ENCODE measurements around the gene ACAD10.
A peak's percentile ranks its signal among the peaks of the same experiment; 100 is the strongest.
"Not testable (repeated sequence)": the region's sequence is repeated elsewhere in the genome, so short reads cannot be mapped to it uniquely, and the experiment has no call there.

The ACAD10 gene

DNA sequence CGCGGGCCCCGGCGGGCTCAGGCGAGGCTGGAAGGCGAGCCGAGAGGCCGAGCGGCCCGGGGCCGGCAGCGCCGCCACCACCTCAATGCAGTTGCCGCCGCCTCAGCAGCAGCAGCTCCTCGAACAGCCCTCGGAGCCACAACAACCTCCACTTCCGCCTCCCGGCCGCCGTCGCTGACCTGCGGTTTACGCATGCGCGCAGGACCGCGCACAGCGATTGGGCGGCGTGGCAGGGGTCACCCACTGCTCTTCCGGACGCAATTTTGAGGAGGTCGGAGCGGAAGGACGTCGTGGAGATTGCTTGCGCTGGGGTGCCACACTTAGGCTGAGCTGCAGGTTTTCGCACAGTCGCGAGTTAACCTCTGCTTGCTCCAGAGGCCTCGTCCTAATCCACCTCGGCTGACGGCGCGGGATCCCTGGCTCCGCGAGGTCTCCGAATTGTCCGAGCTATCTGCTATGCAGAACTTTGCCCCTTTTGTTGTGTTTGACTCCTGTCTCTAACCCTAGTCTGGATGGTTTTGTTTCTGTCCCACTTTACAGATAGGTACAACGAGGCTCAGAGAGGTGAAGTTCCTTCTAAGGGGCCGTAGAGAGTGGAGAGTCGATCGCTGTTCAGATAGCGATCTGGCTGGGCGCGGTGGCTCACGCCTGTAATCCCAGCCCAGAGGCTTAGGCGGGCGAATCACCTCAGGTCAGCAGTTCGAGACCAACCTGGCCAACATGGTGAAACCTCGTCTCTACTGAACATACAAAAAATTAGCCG lies at the start of gene ACAD10, which contains the start of gene BRAP:
Gene ACAD10 (plus strand): TSS at position 243 of the 763 bp plus-strand sequence. CDS start 6,657 bp downstream, outside the sequence.
Gene BRAP (minus strand): TSS at position 146 of the 763 bp plus-strand sequence. CDS start 164 bp downstream, outside the sequence.
- FAIRE-seq (no peak), DNase-seq (ENCODE audit: low spot score) (peak; percentile 84)

DNA sequence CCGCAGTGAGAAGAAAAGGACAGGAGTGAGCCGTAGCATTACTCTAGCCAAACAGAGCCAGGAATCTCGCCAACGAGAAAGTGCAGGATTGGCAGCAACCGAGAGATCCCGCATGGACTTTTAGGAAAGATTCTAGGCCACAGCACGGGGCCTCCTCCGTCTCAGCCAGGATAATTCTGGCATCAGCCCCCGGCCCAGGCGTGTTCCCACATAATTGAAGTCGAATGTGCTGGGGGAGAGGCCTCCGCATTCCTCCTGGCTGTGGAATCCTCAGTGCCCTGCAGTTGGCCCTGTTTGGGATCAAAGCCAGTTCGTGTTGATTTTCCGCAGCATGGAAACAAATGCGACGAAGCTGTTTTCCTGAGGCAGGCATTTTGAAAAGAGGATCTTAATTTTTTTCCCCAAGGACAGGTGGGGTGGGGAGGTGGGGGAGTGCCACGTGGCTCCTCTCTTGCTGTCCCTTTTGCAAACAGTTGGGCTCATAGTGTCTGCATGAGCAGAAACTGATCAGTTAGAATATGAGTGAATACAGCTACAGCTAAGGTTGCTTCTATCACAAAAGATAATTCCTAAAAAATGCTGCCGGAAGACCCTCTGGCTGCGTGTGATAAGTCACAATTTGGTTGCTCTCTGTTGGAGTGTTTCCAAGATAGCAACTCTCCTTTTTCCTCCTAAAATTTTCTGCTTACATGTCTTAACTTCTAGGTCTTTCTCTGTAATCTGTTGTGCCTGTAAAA lies 49.5 kb upstream of the ACAD10 start:
- DNase-seq (ENCODE audit: low spot score) (no peak), FAIRE-seq (no peak)

DNA sequence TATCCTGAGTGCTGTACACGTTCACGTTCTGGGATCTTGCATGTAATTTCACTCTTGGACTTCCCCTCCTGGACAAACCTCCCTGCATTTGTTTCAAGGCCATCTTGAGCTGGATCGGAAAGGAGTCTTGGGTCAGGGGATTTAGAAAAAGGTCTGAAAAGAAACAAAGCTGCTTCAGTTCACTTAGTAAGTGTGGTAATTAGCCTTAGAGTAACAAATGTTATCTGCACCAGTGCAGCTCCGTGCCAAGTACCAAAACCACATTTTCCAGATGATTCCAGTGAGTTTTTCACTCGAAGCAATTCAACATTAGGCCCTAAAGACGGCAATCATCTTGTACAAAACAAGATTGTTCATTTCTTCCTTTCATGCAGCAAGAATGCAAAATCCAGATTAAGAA lies 47.3 kb upstream of the ACAD10 start:
- DNase-seq (ENCODE audit: low spot score) (no peak), FAIRE-seq (no peak)

DNA sequence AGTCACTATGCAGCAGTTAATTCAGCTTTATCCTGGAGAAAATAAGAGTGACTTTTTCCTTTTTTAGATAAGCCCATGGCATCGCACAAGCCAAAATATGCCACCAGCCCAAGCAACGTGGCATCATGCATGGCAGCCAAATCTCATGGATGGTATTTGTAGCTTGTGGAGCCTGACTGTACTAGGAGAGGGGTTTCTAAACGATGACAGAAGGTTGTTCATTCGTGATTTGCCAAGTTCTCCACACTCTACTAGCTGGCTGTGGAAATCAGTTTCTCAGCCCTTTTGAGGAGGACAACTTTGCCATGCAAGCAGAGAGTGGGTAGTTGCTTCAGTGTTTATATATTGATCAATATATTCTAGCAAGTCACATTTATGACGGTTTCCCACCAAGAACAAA lies 45.3 kb upstream of the ACAD10 start:
- DNase-seq (ENCODE audit: low spot score) (no peak), FAIRE-seq (no peak)

DNA sequence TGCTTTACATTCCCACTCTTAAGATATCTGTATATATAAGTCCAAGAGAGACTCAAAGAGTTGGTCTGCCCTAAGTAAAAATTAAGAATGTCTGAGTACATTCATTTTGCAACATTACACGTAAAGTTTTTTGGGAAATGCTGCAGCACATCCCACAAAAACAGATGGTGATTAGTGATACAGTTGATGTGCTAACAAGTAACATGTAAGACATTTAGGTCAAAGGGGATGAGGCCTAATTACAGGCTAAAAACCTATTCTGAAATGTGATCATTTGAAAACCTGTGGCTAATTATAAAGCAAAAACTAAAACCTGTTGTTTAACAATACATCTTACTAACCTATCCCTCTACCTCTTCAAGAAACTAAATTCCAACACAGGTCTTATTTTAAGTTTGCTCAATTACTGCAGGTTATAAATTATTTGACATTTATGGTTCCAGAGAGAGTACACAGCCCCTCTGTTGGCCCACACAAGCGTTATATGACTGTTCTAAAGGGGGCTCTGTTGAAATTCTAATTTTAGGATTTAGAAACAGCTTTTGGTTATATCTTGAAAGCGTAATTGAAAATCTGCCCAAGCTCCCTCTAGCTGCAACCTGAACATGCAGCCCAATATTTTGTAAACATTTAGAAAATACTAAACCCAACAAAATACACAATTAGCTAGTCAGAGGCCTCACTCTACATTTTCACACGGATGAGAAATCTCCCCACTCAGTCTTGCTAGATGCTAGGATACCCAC lies 43.0 kb upstream of the ACAD10 start:
- FAIRE-seq (no peak), DNase-seq (ENCODE audit: low spot score) (no peak)

DNA sequence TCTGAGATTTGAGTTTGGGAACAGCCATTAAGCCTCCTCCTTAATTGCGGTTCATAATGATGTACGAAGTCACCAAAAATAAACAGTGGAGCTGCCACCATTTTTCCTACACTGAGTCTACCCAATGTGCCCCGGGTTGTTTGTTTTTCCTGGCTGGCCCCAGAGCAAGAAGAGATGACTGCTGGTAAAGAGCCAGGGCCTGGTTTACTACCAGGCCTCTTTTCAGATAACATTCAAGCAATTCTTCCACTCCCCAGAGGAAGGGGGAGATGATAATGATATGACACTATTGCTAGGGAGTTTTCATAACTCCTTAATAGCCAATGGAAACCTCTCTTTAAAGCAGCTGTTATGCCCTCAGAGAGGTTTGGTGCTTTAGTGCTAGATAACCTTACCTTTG lies 42.4 kb upstream of the ACAD10 start:
- FAIRE-seq (no peak), DNase-seq (ENCODE audit: low spot score) (no peak)

DNA sequence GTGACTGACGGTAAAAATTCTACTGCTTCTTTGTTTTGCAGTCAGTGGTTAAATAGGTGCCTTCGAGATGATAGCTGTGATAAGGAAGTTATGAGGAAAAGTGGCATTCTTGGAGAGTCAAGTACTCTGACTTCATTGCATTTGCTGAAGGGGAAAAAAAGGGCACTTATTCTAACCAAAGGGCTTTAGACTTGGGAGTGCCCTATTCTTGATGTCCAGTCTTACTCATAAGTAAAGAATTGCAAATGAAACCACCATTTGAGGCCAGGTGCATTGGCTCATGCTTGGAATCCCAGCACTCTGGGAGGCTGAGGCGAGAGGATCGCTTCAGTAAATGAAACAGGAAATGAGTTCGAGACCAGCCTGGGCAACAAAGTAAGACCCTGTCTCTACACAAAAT lies 40.4 kb upstream of the ACAD10 start:
- FAIRE-seq (no peak), DNase-seq (ENCODE audit: low spot score) (peak; percentile 55)

DNA sequence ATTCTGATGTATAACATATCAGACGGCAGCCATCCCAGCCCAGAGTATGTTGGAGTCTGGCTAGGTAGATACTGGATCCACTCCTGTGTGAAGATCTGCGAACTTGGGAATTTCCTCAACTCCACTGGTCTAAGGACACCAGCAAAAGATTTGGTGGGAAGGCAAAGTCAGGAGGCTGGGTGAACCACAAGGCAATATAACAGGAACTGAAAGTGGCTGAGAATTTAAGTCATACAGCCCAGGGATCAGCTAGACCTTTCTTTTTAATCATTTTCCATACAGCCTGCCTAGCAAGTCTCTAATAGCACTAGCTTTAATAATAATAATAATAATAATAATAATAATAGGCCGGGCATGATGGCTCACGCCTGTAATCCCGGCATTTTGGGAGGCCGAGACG lies 34.9 kb upstream of the ACAD10 start:
- FAIRE-seq, result no peak
- DNase-seq (ENCODE audit: low spot score), result no peak

DNA sequence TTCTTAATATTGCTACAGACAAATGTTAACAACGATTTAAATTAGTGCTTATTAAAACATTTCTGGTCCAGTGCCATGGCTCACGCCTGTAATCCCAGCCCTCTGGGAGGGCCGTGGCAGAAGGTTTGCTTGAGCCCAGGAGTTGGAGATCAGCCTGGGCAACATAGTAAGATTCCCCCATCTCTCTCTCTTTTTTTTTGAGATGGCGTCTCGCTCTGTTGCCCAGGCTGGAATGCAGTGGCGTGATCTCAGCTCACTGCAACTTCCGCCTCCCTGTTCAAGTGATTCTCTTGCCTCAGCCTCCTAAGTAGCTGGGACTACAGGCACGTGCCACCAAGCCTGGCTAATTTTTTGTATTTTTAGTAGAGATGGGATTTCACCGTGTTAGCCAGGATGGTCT lies 33.3 kb upstream of the ACAD10 start:
- FAIRE-seq; DNase-seq (ENCODE audit: low spot score): not testable (repeated sequence)

DNA sequence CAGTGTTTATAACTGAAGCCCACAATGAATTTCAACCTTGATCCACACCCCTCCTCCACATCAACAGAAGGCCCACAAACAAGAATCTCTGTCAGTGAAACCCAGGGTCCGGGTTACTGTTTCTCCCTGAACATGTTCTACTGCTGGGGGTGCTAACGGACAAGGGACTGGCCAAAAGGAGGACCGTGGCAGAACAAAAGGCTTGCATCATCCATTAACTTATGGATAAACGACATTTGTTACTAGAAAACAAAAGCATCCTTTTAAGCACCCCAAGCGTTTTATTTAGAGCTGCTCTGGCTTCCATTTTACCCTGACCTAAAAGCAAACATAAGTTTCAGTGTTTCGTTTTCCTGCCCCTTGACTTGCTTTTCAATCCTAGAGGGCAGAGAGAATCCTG lies 32.3 kb upstream of the ACAD10 start:
- no peak for FAIRE-seq
- no peak for DNase-seq (ENCODE audit: low spot score)

DNA sequence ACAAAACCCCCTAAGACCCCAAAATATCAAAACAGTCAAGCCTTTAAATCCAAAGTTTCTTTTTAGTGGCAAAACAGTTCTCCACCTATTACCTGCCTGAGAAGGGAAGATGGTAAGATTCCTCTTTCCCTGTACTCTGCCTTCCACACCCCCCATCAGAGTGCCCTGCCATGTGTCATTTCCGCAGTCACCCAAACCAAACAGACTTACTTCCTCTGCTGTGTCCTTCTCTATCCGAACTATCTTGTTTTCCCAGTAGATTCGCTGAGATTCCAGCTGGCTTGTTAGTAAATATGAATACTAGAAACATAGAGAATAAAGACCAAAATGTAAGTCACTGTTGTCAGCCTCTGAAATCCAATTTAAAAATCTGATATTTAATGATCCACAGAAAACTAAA lies 30.5 kb upstream of the ACAD10 start:
- FAIRE-seq, result no peak
- DNase-seq (ENCODE audit: low spot score), result no peak

DNA sequence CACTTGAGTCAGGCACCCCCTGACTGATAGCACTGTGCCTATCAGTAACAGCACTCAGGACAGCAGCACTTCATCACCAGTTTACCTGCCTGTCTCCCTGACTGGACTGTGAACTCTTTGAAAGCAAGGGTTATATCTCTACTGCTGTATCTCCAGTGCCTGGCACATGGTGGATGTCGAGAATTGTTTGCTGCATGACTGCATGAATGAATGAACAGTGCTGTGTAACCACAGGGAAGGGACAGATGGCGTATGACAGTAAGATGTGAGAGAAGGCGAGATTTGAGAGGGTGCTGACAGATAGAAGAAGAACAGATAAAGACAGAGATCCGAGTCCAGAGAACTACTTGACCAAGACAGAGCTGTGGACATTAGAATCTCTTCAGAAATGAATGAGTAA lies 29.8 kb upstream of the ACAD10 start:
- FAIRE-seq, result no peak

DNA sequence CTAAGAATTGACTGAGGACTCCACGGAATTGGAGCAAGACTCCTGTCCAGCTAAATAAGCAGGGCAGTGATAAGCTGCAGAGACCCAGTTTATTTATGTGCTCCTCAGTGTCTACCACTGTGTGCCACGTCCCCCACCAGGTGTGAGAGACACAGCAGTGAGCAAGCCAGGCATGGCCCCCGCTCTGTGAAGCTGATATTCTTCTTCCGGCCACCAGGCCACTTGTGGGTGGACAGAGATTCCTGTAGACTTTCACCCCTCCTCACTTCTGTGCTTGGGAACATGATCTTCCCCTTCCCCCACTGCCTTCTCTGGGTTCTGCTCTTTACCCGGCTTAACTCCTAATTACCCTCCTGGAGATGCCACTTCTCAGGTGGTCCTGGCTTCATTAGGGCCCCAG lies 21.4 kb upstream of the ACAD10 start:
- DNase-seq (ENCODE audit: low spot score), result no peak
- no peak for FAIRE-seq

More for the DNA sequence above, 29.8 kb upstream of the ACAD10 start:
- DNase-seq (ENCODE audit: low spot score), result no peak

DNA sequence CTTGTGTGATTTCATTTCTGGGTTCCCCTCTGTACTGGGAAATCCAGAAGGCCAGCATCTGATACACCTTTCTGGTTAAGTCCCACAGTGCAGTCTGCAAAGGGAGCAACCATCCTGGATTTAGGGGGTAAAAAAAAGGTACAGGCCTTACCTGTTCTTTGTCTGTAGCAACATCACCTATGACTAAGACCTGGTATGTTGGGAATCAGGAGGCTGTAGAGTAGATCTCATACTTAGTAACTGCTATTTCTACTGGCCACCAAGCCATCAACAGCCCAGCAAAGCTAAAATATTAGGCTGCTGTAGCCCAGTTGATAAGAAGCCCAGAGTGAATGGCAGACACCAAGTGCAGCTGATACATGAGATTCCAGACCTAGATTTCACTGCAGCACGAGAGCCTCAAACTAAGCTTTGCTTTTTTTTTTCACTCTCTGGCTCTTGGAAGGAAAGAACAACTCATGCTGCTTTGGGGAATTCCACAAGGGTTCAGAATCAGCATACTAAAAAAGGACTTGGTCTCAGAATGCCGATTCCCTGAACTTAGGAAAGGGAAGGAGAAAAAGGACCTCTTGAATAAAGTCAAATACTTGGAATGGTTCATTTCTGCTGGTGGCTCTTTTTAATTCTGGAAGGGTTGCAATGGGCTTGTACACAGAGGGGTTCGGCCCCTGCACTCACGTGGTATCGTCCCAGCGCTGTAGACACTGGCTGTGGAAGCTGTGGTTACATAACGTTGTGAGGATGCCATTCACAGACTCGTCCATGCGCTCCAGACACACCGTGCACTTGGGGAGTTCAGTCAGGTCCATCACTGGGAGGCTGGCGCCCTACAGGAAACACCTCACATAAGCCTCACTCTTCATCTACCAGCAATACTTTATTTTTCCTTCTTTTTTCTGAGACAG lies 20.6 kb upstream of the ACAD10 start:
- FAIRE-seq (no peak), DNase-seq (ENCODE audit: low spot score) (no peak)

DNA sequence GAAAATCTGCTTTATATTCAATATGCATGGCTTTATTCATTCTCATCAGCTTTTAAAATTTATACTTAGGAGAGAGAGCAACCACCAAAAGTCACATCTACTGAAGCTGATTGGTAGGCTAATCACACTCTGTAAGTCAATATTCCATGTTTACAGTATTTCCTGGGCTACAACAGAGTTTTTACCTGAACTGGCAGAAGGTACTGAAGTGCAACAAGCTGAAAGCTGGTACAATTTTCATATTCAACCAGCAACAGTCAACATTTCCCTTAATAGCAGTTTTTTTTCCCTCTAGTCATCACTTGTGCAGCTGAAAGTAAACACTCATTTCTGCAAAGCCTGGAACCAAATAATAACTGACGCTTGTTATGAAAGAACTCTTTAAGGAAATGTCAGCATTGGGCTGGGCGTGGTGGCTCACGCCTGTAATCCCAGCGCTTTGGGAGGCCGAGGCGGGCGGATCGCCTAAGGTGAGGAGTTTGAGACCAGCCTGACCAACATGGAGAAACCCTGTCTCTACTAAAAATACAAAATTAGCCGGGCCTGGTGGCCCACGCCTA lies 13.0 kb upstream of the ACAD10 start:
- FAIRE-seq (no peak), DNase-seq (ENCODE audit: low spot score) (no peak)

DNA sequence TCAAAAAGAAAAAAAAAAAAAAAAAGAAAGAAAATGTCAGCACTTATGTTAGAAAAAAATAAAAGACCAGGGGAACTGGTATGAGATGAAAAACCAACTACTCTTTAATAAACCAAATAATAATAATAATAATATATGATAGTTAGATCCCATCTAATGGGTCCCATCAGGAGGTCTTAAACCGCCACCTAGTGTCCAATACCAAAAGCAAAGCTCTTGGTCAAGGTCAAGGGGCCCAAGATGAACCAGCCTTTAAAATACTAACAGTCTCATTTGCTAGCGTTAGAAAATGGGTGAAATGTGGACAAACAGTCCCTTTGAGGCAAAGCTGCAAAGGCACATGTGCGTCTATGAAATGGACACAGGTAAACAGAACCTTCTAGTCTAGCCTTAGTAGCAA lies 12.3 kb upstream of the ACAD10 start:
- no peak for DNase-seq (ENCODE audit: low spot score)
- no peak for FAIRE-seq

DNA sequence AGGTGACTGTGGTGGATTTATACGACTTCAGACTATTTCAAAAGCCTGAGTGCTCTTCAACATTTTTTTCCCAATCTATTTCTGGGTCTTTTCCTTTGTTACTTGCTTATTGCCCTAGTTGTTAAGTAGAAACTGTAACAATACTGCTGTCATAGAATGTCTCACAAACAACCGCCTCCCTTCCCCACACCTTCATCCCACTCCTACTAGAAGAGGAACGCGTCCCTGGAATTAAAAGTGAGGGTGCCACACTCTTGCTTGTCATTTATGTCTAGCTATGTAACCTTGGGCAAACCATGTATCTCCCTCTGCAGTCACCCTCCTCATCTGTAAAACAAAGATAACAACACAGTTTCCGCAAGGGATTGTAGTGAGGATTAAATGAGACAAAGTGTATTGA lies 8.7 kb upstream of the ACAD10 start:
- DNase-seq (ENCODE audit: low spot score) (no peak), FAIRE-seq (no peak)

DNA sequence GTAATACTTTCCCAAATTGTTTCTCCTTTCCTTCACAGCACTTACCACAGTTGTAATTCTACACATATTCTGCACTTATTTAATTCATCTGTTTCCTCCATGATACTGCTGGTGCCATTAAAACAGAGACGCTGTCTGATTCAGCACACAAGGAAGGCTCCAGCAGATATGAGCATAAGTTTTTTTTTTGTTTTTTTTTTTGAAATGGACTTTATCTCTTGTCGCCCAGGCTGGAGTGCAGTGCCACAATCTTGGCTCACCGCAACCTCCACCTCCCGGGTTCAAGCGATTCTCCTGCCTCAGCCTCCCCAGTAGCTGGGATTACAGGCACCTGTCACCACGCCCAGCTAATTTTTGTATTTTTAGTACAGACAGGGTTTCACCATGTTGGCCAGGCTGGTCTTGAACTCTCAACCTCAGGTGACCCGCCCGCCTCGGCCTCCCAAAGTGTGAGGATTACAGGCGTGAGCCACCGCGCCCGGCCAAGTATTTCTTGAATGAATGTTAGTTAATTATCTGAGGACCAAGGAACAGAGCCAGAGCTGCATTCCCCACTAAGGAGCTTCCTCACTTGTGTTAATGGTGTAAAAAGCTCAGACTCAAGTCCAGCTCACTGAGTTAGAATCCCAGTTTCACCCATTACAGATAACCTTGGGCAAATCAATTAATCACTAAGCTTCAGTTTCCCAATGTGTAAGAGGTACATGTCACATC lies 1.2 kb upstream of the ACAD10 start:
- not testable (repeated sequence) for DNase-seq (ENCODE audit: low spot score); FAIRE-seq

DNA sequence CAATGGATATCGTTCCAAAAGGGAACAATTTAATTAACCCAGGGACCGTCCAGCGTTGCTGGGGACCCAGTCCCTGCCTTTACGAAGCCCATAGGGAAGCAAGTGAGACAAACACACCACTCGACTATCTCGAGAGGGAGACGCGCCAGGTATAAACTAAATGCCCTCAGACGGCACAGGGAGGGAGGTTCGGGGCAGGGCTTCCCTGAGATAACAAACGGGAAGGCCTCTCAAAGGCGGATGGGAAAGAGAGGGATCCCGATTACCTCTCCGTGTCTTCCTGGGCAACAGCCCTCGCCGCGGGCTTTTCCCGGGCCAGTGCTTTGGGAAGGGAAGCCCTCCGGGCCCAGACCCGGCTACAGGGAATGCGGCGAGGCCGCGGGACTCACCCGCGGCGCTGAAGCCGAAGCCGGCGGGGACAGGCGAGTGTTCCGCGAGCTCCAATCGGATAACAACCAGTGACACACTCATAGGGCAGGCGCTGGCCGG lies 487 bp upstream of the ACAD10 start:
- FAIRE-seq (no peak), DNase-seq (ENCODE audit: low spot score) (no peak)

DNA sequence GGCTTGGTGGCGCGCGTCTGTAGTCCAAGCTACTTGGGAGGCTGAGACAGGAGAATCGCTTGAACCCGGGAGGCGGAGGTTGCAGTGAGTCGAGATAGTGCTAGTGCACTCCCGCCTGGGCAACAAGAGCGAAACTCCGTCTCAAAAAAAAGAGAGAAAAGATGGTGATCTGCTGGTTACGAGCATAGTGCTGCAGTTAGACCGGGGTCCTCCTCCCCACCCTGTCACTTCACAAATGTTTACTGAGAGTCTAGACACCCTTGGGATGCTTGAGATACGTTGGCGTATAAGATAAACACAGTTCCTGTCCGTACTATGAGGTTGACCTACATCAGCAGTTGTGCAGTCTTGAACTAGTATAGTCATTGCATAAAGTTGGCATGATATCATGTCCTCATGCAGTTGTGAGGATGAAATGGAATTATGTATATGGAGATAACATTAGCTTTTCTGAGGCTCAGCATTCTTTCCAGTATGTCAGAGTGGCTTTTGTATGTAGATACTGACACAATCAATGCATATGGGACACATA lies 787 bp downstream of the ACAD10 start:
- DNase-seq (ENCODE audit: low spot score) (no peak), FAIRE-seq (no peak)

Data from RCC 7860 (cell line).